GM21619 (cell line): ENCODE results near the gene ZNF503.

Experiments
- ATAC-seq: cut with Tn5 transposase; IDR thresholded peaks from one replicate; pipeline ENCODE4 v1.9.1; 2021; ENCODE audit not compliant: unreplicated experiment

Gene ZNF503

DNA sequence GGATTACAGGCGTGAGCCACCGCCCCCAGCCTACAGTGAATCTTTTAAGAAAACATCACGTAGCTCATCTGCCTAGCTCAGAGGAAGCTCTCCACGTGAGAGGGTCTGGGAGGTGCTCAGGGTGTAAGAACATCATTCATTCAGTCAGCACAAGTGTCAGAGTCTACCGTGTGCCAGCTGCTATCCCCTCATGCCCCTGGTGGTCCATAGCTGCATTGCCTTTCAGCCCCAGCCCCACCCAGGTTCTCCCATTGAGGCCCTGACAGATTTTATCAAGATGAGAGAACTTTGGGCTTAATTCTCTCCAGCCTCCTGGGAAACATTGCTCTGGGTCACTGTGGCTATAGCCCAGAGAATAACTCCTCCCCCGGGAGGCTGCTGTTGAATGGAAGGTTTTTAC is 45.1 kb downstream of the ZNF503 start:
- ATAC-seq, result no peak

DNA sequence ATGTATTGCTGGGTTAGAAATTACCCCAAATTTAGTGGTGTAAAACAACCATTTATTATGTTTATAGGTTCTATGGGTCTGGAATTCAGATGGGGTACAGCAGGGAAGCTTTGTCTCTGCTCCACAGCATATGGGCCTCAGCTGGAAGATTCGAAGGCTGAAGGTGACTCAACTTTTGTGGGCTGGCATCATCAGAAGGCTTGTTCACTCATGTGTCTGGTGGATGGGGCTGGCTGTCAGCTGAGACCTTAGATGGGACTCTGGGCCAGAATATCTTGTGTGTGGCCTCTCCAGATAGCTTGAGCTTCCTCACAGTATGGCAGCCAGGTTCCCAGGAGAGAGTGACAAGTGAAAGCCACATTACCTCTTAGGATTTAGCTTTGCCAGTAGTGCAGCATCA is 45.9 kb downstream of the ZNF503 start:
- ATAC-seq, result no peak

DNA sequence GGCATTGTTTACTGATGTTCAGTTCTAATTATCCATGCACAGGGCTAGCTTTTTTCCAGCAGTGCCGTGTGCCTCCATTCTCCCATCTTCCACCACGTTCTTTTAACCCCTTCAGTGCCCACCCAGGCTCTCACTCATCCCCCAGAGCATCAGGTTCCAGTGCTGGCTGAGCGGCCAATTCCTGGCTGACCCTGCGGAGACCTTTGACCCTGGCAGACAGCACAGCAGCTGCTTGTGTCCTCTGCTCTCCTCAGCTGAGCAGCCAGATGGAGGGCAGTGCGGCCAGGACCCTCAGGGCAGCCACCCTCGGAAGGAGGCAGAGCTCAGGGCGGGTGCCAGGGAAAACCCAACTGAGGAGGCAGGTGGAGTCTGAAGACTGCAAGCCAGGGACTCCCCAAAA is 48.4 kb downstream of the ZNF503 start:
- no peak for ATAC-seq

DNA sequence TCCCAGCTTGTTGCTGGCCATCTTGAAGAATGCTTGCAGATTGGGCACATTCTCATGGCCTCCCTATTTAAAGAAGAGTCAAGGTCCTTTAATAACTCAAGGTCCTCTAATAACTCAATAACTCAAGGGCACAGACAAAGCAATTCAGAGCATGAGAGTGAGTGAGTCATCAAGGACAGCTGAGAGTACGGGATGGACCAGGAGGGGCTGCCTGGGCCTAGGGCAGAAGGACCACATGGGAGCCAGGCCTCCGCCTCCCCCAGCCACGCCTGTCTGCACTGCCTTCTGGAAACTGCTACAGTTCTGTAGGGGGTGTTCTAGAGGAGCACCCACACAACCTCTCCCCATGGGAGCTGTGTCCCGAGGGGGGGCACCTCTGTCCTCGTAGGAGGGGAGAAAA is 48.9 kb downstream of the ZNF503 start:
- ATAC-seq, result no peak

DNA sequence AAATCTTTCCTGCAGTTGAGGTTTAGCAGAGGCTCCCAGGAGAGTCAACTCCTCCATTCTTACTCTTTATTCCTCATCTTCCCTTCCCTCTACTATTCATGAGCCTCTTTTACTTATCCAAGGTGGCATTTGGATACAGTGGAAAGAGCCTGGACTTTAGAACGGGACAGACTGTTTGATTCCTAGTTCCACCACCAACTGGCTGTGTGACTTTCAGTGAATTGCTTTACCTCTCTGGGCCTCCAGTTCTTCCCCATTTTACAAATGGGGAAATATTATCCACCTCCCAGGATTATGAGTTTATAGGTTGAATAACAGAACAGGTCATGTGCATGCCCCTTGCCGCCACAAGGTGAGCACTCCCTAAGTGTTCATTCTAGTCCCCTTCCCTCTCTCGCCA is 49.9 kb downstream of the ZNF503 start:
- ATAC-seq, result no peak

- ATAC-seq, result no peak
Observed at GRCh38 chr10:75350791-75351190, 50.8 kb downstream of the ZNF503 start.
